ENCODE data around the gene MLH3. TPM values are rescaled to one million over a fixed set of nuclear protein-coding genes. Genes with fewer than 3 reads are reported as not detected.

Gene MLH3
- total RNA-seq, 1 experiment from 2014 or later = 48.7 TPM

- TF ChIP-seq CTCF (conservative IDR thresholded peaks at IDR 0.05) (no peak), EZH2 (IDR thresholded peaks at IDR 0.05; ENCODE audit: low read depth) (no peak)
- intact Hi-C loops (cut with micrococcal nuclease; ENCODE audit: unreplicated experiment) = no loop called here
- Histone ChIP-seq H3K27ac (no peak overlapping the region), H3K4me2 (no peak overlapping the region), H3F3A (ENCODE audit: insufficient read depth, low read depth) (peaks cover 16% of the 10 kb centered on the region), H3K36me3 (ENCODE audit: low read depth) (peaks cover 67% of the 10 kb centered on the region), H4K20me1 (ENCODE audit: insufficient read depth) (peaks cover 5% of the 10 kb centered on the region; the same call in 1 of the 2 replicates), H3K9me3 (ENCODE audit: insufficient read depth, low read depth) (no peaks in the 10 kb centered on the region), H3K4me3 (no peak overlapping the region), H3K79me2 (ENCODE audit: low read depth) (no peaks in the 10 kb centered on the region), H3K27me3 (ENCODE audit: insufficient read depth, low read depth) (no peaks in the 10 kb centered on the region), H2AFZ (no peak overlapping the region), H3K4me1 (replicated peaks; ENCODE audit: insufficient read depth) (no peaks in the 10 kb centered on the region), H3K9me2 (ENCODE audit: insufficient read depth) (no peaks in the 10 kb centered on the region)
- DNase-seq = no peak
- ChIA-PET POLR2A (ENCODE audit: unreplicated experiment) (interaction anchor here (0.6 kb wide), 1 partner anchor 210 kb away, joined by 4 read pairs; no protein-coding TSS in a partner anchor), CTCF (interaction anchor here (0.5 to 0.6 kb wide), 2 partner anchors 27 to 299 kb away, joined by 3 to 5 read pairs; no protein-coding TSS in a partner anchor)
- BruUV-seq (replicated peaks) = no TSS peak
Measured at GRCh38 chr14:75092698-75093097, 41.4 kb upstream of the MLH3 start.

GRCh38 chr14:75091251-75091650, 40.0 kb upstream of the MLH3 start:
- CTCF ChIA-PET = interaction anchor here (0.6 kb wide), 1 partner anchor 52 kb away, joined by 3 read pairs; no protein-coding TSS in a partner anchor
- no peak for DNase-seq
- POLR2A ChIA-PET (ENCODE audit: unreplicated experiment) = interaction anchor here (0.6 kb wide), 1 partner anchor 956 kb away, joined by 4 read pairs; no protein-coding TSS in a partner anchor
- Histone ChIP-seq H3K4me1 (replicated peaks; ENCODE audit: insufficient read depth) (no peaks in the 10 kb centered on the region), H3K79me2 (ENCODE audit: low read depth) (no peaks in the 10 kb centered on the region), H3K27ac (no peak overlapping the region), H3K9me3 (ENCODE audit: insufficient read depth, low read depth) (no peaks in the 10 kb centered on the region), H3K9me2 (ENCODE audit: insufficient read depth) (no peaks in the 10 kb centered on the region), H2AFZ (no peak overlapping the region), H3F3A (ENCODE audit: insufficient read depth, low read depth) (peaks cover 16% of the 10 kb centered on the region), H3K27me3 (ENCODE audit: insufficient read depth, low read depth) (no peaks in the 10 kb centered on the region), H4K20me1 (ENCODE audit: insufficient read depth) (peaks cover 5% of the 10 kb centered on the region; the same call in 1 of the 2 replicates), H3K4me2 (no peak overlapping the region), H3K36me3 (ENCODE audit: low read depth) (peaks cover 67% of the 10 kb centered on the region), H3K4me3 (no peak overlapping the region)
- no TSS peak for BruUV-seq (replicated peaks)
- intact Hi-C loops (cut with micrococcal nuclease; ENCODE audit: unreplicated experiment) = no loop called here
- TF ChIP-seq CTCF (conservative IDR thresholded peaks at IDR 0.05) (no peak), EZH2 (IDR thresholded peaks at IDR 0.05; ENCODE audit: low read depth) (no peak)

- TF ChIP-seq CTCF (conservative IDR thresholded peaks at IDR 0.05) (no peak), EZH2 (IDR thresholded peaks at IDR 0.05; ENCODE audit: low read depth) (no peak)
- Histone ChIP-seq H3K4me1 (replicated peaks; ENCODE audit: insufficient read depth) (no peaks in the 10 kb centered on the region), H3K36me3 (ENCODE audit: low read depth) (peaks cover 72% of the 10 kb centered on the region), H3K9me3 (ENCODE audit: insufficient read depth, low read depth) (no peaks in the 10 kb centered on the region), H4K20me1 (ENCODE audit: insufficient read depth) (peaks cover 5% of the 10 kb centered on the region; the same call in 1 of the 2 replicates), H3K27ac (no peak overlapping the region), H3K4me2 (no peak overlapping the region), H3K27me3 (ENCODE audit: insufficient read depth, low read depth) (no peaks in the 10 kb centered on the region), H3K79me2 (ENCODE audit: low read depth) (no peaks in the 10 kb centered on the region), H2AFZ (no peak overlapping the region), H3K4me3 (no peak overlapping the region), H3F3A (ENCODE audit: insufficient read depth, low read depth) (peaks cover 16% of the 10 kb centered on the region), H3K9me2 (ENCODE audit: insufficient read depth) (no peaks in the 10 kb centered on the region)
- CTCF ChIA-PET = interaction anchor here (0.7 to 2.8 kb wide), 2 partner anchors 124 to 229 kb away, joined by 3 to 37 read pairs; no protein-coding TSS in a partner anchor
- POLR2A ChIA-PET (ENCODE audit: unreplicated experiment) = no interaction called here
- DNase-seq = no peak
- intact Hi-C loops (cut with micrococcal nuclease; ENCODE audit: unreplicated experiment) = no loop called here
- BruUV-seq (replicated peaks) = no TSS peak
Measured at GRCh38 chr14:75090353-75090752, 39.1 kb upstream of the MLH3 start.

Measured in PC-9 (cell line).